DOHH2 (cell line): ENCODE measurements around the gene INTS2.
"Not testable (repeated sequence)": the region's sequence is repeated elsewhere in the genome, so short reads cannot be mapped to it uniquely, and the experiment has no call there.

Source experiments
- CTCF ChIP-seq: fragments of 200-600 bp; sonication (generic); IDR thresholded peaks from one replicate; pipeline ENCODE4 v1.5.1; 2014; ENCODE audit warnings: antibody characterized with exemption, mild to moderate bottlenecking, low read depth, low read length; ENCODE audit not compliant: poor library complexity, severe bottlenecking
- EZH2phosphoT487 ChIP-seq: fragments of 200-600 bp; sonication (generic); IDR thresholded peaks from 2 replicates; pipeline ENCODE4 v1.6.1; 2017; ENCODE audit warnings: borderline replicate concordance, mild to moderate bottlenecking, antibody characterized with exemption, low read length, moderate library complexity, mixed read lengths

- not testable (repeated sequence) for TF ChIP-seq CTCF, EZH2phosphoT487
Measured at GRCh38 chr17:61826866-61827265, 100.9 kb downstream of the INTS2 start.
